CD14-positive monocyte (primary cell): ENCODE data around the gene PITPNC1. TPM values are rescaled to one million over a fixed set of nuclear protein-coding genes. Genes with fewer than 3 reads are reported as not detected.
"Not testable (repeated sequence)": the region's sequence is repeated elsewhere in the genome, so short reads cannot be mapped to it uniquely, and the experiment has no call there.

ENCODE experiments used
- DNase-seq, 3 donors: peaks; one replicate each; pipeline ENCODE4 v3.0.0-alpha.2; 2011 to 2022
- H2AFZ ChIP-seq: 2 replicates; pipeline ENCODE4 v1.6.0; 2012; ENCODE audit warnings: mild to moderate bottlenecking, low read depth, low read length, inconsistent platforms; ENCODE audit not compliant: insufficient read depth, poor library complexity, severe bottlenecking
- H3K27ac ChIP-seq, 2 donors: 1 replicate in 1 of 2; 2 replicates in 1 of 2; pipeline ENCODE4 v1.5.1; 2012 to 2013; ENCODE audit warnings: low read length in 2 of 2, control low read depth in 1 of 2, inconsistent platforms in 1 of 2, low read depth in 1 of 2, mild to moderate bottlenecking in 1 of 2
- H3K27me3 ChIP-seq, 2 donors: one replicate each; pipeline versions ENCODE4 v1.6.0 to v1.6.1; 2011 to 2013; ENCODE audit warnings: low read length in 2 of 2; ENCODE audit not compliant: control insufficient read depth in 2 of 2, insufficient read depth in 2 of 2
- H3K36me3 ChIP-seq, 2 donors: replicated peaks in 1 of 2; 1 replicate in 1 of 2; 2 replicates in 1 of 2; pipeline versions ENCODE4 v1.5.1 to v1.6.1; 2012 to 2013; ENCODE audit warnings: low read length in 2 of 2, control low read depth in 1 of 2, inconsistent platforms in 1 of 2, mild to moderate bottlenecking in 1 of 2; ENCODE audit not compliant: insufficient read depth in 2 of 2, control insufficient read depth in 1 of 2
- H3K4me1 ChIP-seq, 2 donors: 1 replicate in 1 of 2; 2 replicates in 1 of 2; pipeline versions ENCODE4 v1.5.1 to v1.6.1; 2012 to 2013; ENCODE audit warnings: low read length in 2 of 2, control low read depth in 1 of 2, inconsistent platforms in 1 of 2, mild to moderate bottlenecking in 1 of 2, moderate library complexity in 1 of 2; ENCODE audit not compliant: insufficient read depth in 2 of 2, control insufficient read depth in 1 of 2
- H3K4me2 ChIP-seq: replicated peaks from 2 replicates; pipeline ENCODE3; 2012; ENCODE audit warnings: low read length, moderate library complexity, mild to moderate bottlenecking; ENCODE audit not compliant: poor library complexity, severe bottlenecking; ENCODE audit errors: extremely low read depth
- H3K4me3 ChIP-seq, 3 experiments: fragments of 200-600 bp in 1 of 3; sonication (generic) in 1 of 3; replicated peaks in 1 of 3; 1 replicate in 2 of 3; 2 replicates in 1 of 3; pipeline ENCODE4 v1.5.1; 2011 to 2013; ENCODE audit warnings: low read length in 3 of 3, mild to moderate bottlenecking in 3 of 3, control low read depth in 2 of 3, low read depth in 2 of 3, inconsistent platforms in 1 of 3, moderate library complexity in 1 of 3
- H3K79me2 ChIP-seq: 2 replicates; pipeline ENCODE4 v1.6.0; 2012; ENCODE audit warnings: mild to moderate bottlenecking, control low read depth, inconsistent platforms, low read length, moderate library complexity; ENCODE audit not compliant: insufficient read depth
- H3K9ac ChIP-seq: 2 replicates; pipeline ENCODE4 v1.6.0; 2017; ENCODE audit warnings: low read length, mild to moderate bottlenecking; ENCODE audit not compliant: insufficient read depth, poor library complexity, severe bottlenecking
- H3K9me3 ChIP-seq, 2 donors: replicated peaks in 1 of 2; 1 replicate in 1 of 2; 2 replicates in 1 of 2; pipeline versions ENCODE4 v1.5.1 to v1.6.1; 2012 to 2013; ENCODE audit warnings: low read length in 2 of 2, control low read depth in 1 of 2; ENCODE audit not compliant: control insufficient read depth in 1 of 2, insufficient read depth in 1 of 2
- H4K20me1 ChIP-seq: 2 replicates; pipeline ENCODE4 v1.6.0; 2012; ENCODE audit warnings: mild to moderate bottlenecking, low read length, control low read depth, moderate library complexity; ENCODE audit not compliant: insufficient read depth
- H3K27ac Mint-ChIP-seq, 7 donors: one replicate each; pipeline ENCODE4 v1.8.0; 2020; ENCODE audit warnings: mild to moderate bottlenecking in 7 of 7, mixed read lengths in 7 of 7, moderate library complexity in 6 of 7, inconsistent platforms in 2 of 7
- H3K27me3 Mint-ChIP-seq, 3 donors: one replicate each; pipeline ENCODE4 v1.8.0; 2021 to 2022; ENCODE audit warnings: low read depth in 3 of 3, mild to moderate bottlenecking in 3 of 3, mixed read lengths in 3 of 3, moderate library complexity in 3 of 3, inconsistent platforms in 1 of 3
- H3K36me3 Mint-ChIP-seq, 2 donors: one replicate each; pipeline ENCODE4 v1.8.0; 2020; ENCODE audit warnings: mixed read lengths in 2 of 2, inconsistent platforms in 1 of 2, mild to moderate bottlenecking in 1 of 2
- H3K4me1 Mint-ChIP-seq: one replicate; pipeline ENCODE4 v1.8.0; 2020; ENCODE audit warnings: mild to moderate bottlenecking, mixed read lengths
- H3K4me3 Mint-ChIP-seq, 2 donors: one replicate each; pipeline ENCODE4 v1.8.0; 2020; ENCODE audit warnings: mild to moderate bottlenecking in 2 of 2, mixed read lengths in 2 of 2, moderate library complexity in 1 of 2
- H3K9me3 Mint-ChIP-seq, 7 donors: one replicate each; pipeline ENCODE4 v1.8.0; 2020 to 2022; ENCODE audit warnings: mixed read lengths in 7 of 7, mild to moderate bottlenecking in 6 of 7, moderate library complexity in 6 of 7, inconsistent platforms in 2 of 7
- CTCF ChIP-seq: fragments of 200-600 bp; IDR thresholded peaks from one replicate; pipeline ENCODE4 v1.8.0; 2022; ENCODE audit warnings: antibody characterized with exemption, mild to moderate bottlenecking
- WGBS: methylation state at CpG from one replicate; pipeline ENCODE4 v1.1.5; 2013; ENCODE audit warnings: missing lambda C conversion rate; ENCODE audit not compliant: insufficient coverage; 5-methylcytosine and 5-hydroxymethylcytosine counted together
- intact Hi-C, 2 donors: fragments of 100-400 bp; cut with micrococcal nuclease; formaldehyde crosslinking; loops; one replicate each; pipeline versions ENCODE4 v1.15.0 to v1.15.1; 2023
- polyA plus RNA-seq, 3 donors: library from polyadenylated mRNA; depleted of rRNA in 1 of 3; unstranded in 2 of 3; stranded (reverse) in 1 of 3; fragments of 300-500 nt in 2 of 3; fragments of >200 nt in 1 of 3; fragmentation: Illumina TruSeq in 2 of 3; gene quantifications; 1 replicate in 2 of 3; 2 replicates in 1 of 3; pipeline ENCODE4 v1.2.3, GENCODE V29; 2012 to 2021

Gene PITPNC1
- polyA plus RNA-seq, 3 donors = 18.5 to 31.0 (median 21.7) TPM

GRCh38 chr17:67420994-67421393, 43.9 kb downstream of the PITPNC1 start:
- Mint-ChIP-seq H3K9me3 (peaks cover 0 to 2% (median 0%) of the 10 kb centered on the region in 7 donors), H3K27me3 (peaks cover 0 to 5% (median 0%) of the 10 kb centered on the region in 3 donors), H3K27ac (peak overlapping the region in 6 of 7 donors; percentile 22 to 86 (median 63)), H3K36me3 (peaks cover 3 to 8% of the 10 kb centered on the region in 2 donors), H3K4me3 (no peak overlapping the region), H3K4me1 (peaks cover 45% of the 10 kb centered on the region)
- H3K79me2 ChIP-seq = peaks cover 19% of the 10 kb centered on the region
- no peak overlapping the region for H2AFZ ChIP-seq
- DNase-seq = no peak
- no peaks in the 10 kb centered on the region for H3K27me3 ChIP-seq
- no peak overlapping the region for H3K4me3 ChIP-seq
- intact Hi-C loops = loop anchor here in 1 of 2 donors (1.0 kb wide), 1 partner anchor 12 kb away; no protein-coding TSS in a partner anchor
- H4K20me1 ChIP-seq = peaks cover 30% of the 10 kb centered on the region
- no peak overlapping the region for H3K9ac ChIP-seq
- no peaks in the 10 kb centered on the region for H3K9me3 ChIP-seq
- H3K4me1 ChIP-seq = peaks cover 22 to 31% of the 10 kb centered on the region in 2 donors
- H3K4me2 ChIP-seq = no peak overlapping the region
- H3K36me3 ChIP-seq = no peaks in the 10 kb centered on the region
- TF ChIP-seq CTCF = no peak
- 100% methylated on average over 1 of the region's 5 CpGs for WGBS
- H3K27ac ChIP-seq = peak overlapping the region in 1 of 2 donors; percentile 41

GRCh38 chr17:67421869-67422273, 44.8 kb downstream of the PITPNC1 start:
- no peak overlapping the region for H3K4me2 ChIP-seq

GRCh38 chr17:67422296-67422695, 45.2 kb downstream of the PITPNC1 start:
- H3K9me3 ChIP-seq, H3K4me3 ChIP-seq, H2AFZ ChIP-seq, H3K27me3 Mint-ChIP-seq, H3K9me3 Mint-ChIP-seq, H3K36me3 ChIP-seq, H3K27me3 ChIP-seq, intact Hi-C loops, H3K36me3 Mint-ChIP-seq, H3K4me2 ChIP-seq, DNase-seq, H3K4me3 Mint-ChIP-seq, H3K9ac ChIP-seq: not testable (repeated sequence)
- Mint-ChIP-seq H3K4me1 (peaks cover 45% of the 10 kb centered on the region), H3K27ac (peak overlapping the region; percentile 66 to 90 (median 80))
- Histone ChIP-seq H4K20me1 (peaks cover 26% of the 10 kb centered on the region), H3K4me1 (peaks cover 22 to 31% of the 10 kb centered on the region in 2 donors), H3K79me2 (peaks cover 12% of the 10 kb centered on the region), H3K27ac (peak overlapping the region; percentile 57 to 63)
- no CpG with 5 or more reads among the region's 4 CpGs for whole genome bisulfite sequencing

More at GRCh38 chr17:67421869-67422273, 44.8 kb downstream of the PITPNC1 start:
- Mint-ChIP-seq H3K27me3 (peaks cover 0 to under 1% (median 0%) of the 10 kb centered on the region in 3 donors), H3K9me3 (peaks cover 0 to 2% (median 0%) of the 10 kb centered on the region in 7 donors), H3K36me3 (peaks cover 3 to 8% of the 10 kb centered on the region in 2 donors), H3K4me3 (no peak overlapping the region), H3K27ac (peak overlapping the region; percentile 66 to 90 (median 80)), H3K4me1 (peaks cover 45% of the 10 kb centered on the region)
- peak overlapping the region; percentile 57 to 63 for H3K27ac ChIP-seq
- H3K27me3 ChIP-seq = no peaks in the 10 kb centered on the region
- 0% methylated on average over 2 of the region's 3 CpGs for WGBS
- no peaks in the 10 kb centered on the region for H3K36me3 ChIP-seq
- no peaks in the 10 kb centered on the region for H3K9me3 ChIP-seq
- DNase-seq = peak; percentile 84 to 97 (median 91)
- no peak overlapping the region for H3K9ac ChIP-seq
- peaks cover 22 to 31% of the 10 kb centered on the region in 2 donors for H3K4me1 ChIP-seq
- H4K20me1 ChIP-seq = peaks cover 26% of the 10 kb centered on the region
- H3K79me2 ChIP-seq = peaks cover 16% of the 10 kb centered on the region
- intact Hi-C loops = loop anchor here in 1 of 2 donors (1.0 kb wide), 1 partner anchor 13 kb away; no protein-coding TSS in a partner anchor
- no peak for TF ChIP-seq CTCF
- H2AFZ ChIP-seq = no peak overlapping the region
- no peak overlapping the region for H3K4me3 ChIP-seq
